GM18870 (cell line): Measurements from ENCODE around the gene AARS1.
"Not testable (repeated sequence)": the region's sequence is repeated elsewhere in the genome, so short reads cannot be mapped to it uniquely, and the experiment has no call there.

Source experiments
- ATAC-seq: cut with Tn5 transposase; IDR thresholded peaks from one replicate; pipeline ENCODE4 v1.9.1; 2021; ENCODE audit warnings: moderate library complexity; ENCODE audit not compliant: unreplicated experiment

The AARS1 gene

DNA sequence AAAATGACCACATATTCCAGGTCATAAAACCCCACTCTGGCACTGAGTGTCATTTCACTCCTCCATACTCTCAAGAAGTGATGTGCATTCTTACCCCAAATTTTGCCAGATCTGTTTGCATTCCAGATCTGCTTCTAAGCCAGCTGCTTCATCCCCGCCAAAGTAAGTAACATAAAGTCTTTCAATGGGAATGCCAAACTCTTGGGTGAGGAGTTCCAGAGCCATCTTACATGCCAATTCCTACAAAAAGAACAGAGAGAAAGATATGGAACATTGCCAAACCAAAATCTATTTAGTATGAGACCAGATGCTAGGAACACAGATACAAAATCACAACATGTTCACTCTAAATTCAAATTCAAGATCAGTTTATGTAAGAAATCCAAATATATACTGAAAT, 12.9 kb downstream of the AARS1 start:
- no peak for ATAC-seq

DNA sequence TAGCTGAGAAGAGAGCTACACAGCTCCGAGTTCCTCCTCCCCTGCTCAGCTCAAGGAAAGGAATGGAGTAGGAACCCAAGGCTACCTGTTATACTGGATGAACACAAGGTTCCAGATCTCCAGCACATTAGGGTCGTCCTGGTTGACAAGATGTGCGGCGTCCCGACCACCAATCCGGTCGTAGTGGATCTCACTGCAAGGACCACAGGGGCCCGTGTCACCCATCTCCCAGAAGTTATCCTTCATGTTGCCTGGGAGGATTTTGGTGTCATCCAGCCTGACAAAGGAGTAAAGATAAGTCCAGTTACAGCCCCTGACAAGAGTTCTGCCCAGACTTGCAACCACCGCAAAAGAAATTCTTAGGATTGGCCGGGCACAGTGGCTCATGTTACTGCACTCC, 17.6 kb downstream of the AARS1 start:
- no peak for ATAC-seq

DNA sequence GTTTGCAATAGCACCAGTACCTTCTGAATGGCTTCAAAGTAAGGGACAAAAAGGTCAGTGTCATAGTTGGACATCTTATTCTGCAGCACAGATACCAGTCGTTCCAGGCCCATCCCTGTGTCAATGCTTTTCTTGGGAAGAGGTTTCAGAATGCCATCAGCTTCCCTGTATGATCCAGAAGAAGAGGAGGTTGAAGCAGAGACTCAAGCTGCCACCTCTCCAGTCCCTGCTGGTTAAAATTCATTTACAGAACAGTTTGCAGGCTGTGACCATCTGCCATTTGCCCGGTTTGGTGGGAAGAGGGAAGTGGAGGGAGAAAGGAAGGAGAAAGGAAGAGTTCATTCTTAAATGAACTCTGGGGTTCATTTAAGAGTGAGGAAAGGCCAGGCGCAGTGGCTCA, 19.1 kb downstream of the AARS1 start:
- no peak for ATAC-seq

DNA sequence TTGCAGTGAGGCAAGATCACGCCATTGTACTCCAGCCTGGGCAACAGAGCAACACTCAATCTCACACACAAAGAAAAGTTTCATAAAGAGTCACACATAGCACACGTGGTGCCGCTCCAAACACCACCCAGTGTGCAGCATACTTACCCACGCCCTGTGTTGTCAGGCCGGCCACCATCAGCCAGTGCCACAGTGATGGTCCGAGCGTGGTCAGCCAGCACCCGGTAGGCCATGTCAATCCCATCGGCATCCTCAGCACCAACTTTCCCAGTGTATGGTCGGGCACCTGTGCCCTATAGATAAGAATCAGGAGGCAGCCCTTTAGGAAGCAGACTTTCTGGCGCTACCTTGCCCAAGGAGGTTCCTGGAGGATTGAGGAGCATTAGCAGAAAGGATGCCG, 19.8 kb downstream of the AARS1 start:
- ATAC-seq = no peak

DNA sequence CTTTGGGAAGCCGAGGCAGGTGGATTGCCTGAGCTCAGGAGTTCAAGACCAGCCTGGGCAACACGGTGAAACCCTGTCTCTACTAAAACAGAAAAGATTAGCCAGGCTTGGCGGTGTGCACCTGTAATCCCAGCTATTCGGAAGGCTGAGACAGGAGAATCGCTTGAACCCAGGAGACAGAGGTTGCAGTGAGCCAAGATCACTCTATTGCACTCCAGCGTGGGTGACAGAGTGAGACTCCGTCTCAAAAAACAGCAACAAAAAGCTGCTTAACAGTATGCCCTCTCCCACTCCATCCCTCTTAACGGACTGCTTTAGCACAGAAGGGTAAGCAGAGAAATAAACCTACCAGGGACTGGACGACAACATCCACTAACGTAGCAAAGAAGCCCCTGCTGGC, 21.4 kb downstream of the AARS1 start:
- not testable (repeated sequence) for ATAC-seq

DNA sequence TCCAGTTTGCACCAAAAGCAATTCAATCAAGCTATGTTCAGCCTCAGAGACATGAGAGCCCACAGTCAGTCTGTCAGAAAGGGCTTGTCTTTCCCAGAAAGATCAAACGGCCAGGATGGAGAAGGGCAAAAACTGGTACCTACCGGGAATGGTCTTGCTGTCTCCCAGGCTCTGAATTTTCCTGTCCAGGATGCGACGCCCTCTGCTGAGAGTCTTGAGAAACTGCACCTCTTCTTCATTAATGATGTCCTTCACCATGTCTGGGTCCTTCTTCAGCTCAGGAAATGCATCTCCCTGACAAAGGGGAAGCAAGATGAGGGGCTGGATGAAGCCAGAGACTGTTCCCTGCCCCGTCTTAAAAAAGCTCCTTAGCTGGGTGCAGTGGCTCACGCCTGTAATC, 21.8 kb downstream of the AARS1 start:
- ATAC-seq = no peak

DNA sequence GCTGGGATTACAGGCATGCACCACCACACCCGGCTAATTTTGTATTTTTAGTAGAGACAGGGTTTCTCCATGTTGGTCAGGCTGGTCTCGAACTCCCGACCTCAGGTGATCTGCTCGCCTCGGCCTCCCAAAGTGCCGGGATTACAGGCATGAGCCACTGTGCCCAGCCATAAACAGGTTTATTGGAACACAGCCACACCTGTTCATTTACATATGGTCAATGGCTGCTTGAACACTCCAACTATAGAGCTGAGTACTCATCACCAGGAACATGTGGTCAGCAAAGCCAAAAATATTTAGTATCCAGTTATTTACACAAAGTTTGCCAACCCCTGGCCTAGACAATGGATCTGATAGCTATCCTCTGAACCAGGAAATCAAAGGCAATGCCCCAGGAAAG, 29.4 kb downstream of the AARS1 start:
- ATAC-seq = not testable (repeated sequence)

DNA sequence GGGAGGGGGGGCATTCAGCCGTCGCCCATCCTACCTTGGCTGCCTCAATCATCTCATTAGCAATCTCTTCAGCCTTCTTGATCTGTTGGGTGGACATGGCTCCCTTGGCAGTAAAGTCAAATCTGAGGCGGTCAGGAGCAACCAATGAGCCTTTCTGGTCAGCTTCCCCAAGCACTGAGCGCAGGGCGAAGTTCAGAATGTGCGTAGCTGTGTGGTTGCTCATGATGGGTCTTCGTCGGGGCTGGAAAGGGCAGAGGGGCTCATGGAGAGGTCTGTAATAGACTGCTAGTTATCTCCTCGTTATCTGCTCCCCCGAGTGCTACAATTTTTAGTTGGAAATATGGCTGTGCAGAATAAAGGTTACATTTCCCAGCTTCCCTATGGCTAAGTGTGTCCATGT, 30.4 kb downstream of the AARS1 start:
- no peak for ATAC-seq

DNA sequence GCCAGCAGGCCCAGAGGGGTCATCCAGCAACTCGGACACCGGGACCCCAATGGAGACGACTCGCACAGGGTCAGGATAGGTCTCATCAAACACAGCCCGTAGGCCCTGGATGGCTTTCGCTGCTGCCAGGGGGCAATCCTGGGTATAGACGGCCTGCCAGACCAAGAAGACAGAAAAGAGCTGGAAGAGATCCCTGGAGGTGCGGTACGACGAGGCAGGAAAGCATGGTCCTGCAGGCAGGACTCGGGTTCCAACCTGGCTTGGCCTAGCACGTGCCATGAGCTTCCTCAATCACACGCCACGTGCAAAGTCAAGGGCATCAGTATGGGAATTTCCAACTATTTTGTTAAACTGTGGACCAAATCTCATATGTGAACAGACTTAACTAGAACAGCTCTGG, 31.2 kb downstream of the AARS1 start:
- ATAC-seq = no peak

DNA sequence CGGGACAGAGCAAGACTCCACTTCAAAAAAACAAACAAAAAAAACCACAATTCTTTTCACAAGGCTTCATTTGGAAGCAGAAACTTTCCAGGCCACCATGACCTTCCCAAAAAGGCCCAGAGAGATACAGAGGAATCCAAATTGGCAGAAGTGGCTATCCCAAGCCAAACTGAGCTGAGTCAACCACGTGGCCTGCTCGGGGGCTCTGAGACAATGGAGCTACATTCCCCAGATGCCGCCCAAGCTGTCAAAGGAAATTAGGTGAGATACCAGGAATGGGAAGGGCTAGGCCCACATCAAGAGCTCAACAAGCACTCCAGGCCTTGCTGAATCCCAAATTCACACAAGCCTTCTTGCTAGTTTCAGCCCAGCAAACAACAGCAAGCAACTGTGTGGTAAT, 31.9 kb downstream of the AARS1 start:
- no peak for ATAC-seq

DNA sequence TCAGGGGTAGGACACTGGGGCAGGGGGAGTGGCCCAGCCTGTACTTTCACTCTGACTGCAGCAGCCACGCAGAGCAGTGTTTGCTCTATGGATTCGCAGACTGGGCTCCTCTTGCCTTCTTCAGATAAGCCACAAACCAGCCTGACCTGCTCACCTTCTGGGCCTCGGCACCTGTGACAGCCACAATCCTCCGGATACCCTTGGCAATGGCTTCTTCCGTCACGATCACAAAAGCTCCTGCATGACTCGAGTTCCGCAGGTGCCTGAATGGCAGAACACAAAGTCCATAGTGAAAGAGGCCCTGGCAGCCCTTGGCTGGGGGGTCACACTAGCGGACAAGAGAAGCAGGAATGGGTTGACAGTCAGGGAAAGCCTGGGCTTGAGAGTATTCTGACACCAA, 33.7 kb downstream of the AARS1 start:
- no peak for ATAC-seq

DNA sequence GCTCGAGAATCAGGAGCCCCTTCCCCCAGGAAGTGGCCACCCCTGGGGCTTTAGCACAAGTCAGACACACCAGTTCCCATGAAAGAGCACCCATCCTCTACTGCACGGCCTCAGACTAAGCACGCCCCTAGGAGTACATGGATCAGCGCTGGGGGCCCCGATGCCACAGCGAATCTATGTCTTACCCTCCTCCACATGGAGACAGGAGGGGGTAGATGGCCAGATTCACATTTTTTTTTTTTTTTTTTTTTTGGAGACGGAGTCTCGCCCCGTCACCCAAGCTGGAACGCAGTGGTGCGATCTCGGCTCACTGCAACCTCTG, 34.4 kb downstream of the AARS1 start:
- no peak for ATAC-seq

DNA sequence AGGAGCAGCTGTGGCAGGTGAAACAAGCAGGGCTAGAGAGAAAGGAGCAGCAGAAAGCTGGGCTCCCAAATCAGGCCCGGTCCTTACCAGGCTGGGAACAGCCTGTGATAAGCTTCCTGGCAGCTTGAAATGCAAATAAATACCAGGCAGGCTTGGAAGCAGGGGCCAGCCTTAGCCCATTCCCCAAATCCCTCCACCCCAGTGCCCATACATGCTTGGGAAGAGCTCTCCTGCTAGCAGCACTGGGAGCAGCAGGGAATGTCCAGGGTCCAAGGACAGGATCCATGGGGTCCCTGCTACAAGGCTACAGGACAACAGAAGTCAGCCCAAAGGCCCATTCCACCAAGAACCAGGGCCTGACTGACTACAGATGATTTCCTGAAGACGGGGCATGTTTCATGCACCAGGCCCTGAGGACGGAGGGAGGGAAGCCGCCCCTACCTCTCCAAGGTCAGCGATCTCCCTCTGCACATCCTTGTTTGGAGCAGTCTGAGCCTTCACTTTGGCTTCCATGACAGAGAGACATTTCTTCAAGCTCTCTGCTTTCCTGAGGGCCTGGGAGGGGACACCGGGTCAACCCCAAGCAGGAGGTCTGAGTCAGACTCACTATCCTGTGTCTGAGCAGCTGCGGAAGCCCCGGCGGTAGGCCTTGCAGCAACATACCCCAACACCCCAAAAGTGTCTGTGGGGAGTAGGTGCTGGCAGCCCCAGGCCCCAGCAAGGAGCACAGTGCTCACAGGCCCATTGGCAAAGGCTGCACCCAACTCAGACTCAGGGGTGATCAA, 34.9 kb downstream of the AARS1 start:
- no peak for ATAC-seq

DNA sequence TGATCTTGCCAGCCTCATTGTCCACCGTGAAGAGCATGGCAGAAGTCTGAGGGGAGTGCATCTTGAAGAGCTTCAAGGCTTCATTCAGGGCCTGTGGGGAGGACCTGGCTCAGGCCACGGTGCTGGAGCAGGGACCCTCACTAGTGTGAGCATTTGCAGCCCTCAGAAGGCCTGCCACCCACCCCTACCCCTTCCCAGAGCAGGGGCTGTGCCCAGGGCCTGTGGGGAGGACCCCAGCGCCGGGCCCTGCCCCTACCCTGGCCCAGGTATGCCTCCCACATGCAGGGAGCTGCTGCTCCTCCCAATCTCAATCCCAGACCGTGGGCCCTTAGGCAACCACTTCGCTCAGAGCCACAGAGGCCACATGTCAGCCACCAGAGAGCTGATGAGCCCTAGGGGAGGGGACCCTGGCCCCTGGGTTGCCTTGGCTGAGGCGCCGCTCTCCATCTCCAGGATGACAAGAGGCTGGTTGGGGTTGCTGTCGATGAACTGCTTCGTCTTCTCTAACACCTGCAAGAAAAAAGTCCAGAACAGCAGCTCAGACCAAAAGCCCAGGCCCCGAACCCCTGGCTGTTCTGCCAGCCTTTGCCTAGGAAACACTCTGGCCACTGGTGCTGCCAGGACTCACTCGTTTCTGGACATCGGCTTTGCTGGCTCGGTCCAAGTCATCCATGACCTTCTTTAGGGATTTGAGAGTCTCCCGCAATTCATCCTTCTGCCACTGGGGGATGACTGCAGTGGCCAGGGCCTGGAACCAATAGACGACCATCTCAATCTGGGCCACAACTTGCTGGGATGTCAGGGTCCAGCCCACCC, 35.8 kb downstream of the AARS1 start:
- no peak for ATAC-seq

DNA sequence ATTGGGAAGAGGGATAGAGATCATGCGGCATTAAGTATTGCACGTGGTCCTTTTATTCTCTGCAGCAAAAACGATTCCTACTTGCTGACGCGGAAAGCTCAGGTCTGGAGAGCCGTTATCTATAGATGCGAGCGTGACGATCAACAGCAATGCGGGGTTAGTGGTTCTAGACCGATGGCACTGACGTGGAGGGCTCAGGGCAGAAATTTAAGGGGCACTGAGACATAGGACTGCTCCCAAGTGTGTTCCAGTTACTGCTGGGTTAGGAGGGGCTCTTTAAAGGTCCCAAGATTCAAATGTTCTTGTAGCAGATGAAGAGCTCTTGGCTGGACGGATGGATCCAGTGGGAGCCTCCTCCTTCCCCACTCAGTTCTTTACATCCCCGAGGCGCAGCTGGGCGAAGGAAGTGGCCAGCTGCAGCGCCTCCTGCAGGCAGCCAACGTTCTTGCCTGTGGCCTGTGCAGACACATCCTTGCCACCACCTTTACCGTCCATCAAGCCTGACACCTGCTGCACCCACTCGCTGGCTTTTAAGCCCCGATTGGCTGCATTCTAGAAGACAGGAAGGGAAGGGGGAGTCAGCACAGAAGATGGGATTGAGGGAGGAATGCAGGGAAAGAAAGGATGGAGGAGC, 36.8 kb downstream of the AARS1 start:
- no peak for ATAC-seq

DNA sequence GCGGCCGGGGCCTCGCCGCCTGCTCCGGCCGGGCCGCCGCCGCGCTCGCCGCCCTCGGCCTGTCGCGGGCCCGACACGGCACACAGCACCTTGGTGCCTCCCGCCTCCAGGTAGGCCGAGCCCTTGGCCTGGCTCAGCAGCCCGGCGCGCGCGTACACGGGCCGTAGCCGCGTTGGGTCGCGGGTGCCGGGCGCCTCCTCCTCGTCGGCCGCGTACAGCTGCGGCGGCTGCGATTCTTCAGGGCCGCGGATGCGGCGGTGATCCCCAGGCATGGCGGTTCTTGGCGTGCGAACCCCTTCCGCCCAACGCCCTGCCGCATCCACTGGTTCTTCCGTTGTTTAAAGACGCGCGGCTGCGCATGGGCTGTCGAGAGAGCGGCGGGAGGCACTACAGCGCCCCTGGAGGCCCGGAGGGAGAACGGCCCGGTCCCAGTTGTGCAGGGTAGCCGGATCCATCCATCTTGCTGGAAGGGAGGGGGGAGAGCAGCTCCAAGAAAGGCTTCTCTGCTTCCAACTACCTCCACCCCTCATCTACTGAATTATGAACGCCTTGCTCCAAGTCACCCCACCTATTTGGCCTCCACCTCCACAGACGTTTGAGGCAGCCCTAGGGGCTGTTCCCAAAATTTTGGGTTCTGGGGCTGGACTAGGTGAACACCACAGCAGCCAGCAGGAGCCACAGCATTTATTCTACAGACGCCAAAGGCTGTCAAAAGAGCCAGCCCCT, 37.5 kb downstream of the AARS1 start, which contains the start of gene EXOSC6:
Gene EXOSC6, minus strand, starts transcription at position 312 of the 726 bp plus-strand sequence. Its CDS starts 40 bp downstream, at position 272.
- peak; percentile 75 for ATAC-seq

DNA sequence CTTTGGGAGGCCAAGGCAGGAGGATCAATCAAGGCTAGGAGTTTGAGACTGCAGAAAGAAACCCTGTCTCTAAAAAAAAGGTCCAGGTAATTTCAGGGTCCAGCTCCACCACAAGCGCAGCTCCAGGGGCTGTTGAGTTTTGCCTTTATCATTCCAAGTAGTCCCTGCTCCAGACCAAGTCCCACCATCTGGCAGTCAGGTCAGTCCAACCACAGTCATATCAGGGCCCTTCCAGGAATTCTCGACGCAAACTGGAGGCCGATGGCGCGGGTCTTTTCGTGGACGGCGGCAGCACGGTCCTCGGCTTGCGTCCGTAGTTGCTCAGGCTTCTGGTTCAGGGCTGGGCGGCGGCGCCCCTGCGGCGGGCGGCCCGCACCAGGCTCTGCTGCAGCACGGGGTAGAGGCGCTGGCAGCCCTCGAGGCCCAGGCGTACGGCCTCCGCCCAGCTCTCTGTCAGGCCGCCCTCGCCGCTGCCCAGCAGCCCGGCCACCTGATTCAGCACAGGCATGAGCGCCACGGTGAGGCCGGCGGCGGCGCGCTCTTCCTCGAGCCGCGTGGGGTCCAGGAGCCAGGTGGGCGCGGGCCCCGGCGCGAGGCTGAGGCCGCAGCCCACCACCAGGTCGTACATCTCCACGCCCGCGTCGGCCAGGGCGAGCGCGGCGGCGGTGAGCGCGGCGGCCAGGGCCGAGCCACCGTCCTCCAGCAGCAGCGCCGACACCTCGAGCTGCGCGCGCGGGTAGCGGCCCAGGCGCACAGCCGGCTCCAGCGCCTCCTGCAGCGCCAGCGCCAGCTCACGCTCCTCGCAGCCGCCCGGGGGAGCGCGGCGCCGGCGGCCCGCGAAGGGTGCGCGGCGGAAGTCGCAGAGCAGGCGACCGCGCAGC, 38.3 kb downstream of the AARS1 start:
- ATAC-seq = peak; percentile 20

DNA sequence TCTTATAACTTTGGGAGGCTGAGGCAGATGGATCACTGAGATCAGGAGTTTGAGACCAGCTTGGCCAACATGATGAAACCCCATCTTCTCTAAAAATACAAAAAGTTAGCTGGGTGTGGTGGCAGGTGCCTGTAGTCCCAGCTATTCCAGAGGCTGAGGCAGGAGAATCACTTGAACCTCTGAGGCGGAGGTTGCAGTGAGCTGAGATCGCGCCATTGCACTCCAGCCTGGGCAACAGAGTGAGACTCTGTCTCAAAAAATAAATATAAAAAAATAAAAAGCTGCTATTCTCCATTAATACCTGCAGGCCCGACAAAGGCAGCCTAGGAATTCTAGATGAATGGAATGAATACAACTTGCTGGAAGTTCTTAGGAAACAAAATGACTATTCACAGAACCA, 39.6 kb downstream of the AARS1 start:
- not testable (repeated sequence) for ATAC-seq

DNA sequence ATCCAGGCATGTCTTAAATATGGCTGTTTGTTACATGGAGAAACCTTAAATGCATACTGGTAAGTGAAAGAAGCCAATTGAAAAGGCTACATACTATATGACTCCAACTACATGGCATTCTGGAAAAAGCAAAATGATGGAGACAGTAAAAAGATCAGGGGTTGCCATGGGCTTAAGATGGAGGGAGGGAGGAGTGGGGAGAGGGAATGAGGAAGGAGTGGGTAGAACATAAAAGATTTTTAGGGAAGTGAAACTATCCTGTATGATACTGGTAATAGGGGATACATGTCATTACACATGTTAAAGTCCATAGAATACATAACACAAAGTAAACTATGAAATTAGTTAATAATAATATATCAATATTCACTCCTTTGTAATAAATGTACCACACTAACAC, 50.5 kb downstream of the AARS1 start:
- ATAC-seq = not testable (repeated sequence)

DNA sequence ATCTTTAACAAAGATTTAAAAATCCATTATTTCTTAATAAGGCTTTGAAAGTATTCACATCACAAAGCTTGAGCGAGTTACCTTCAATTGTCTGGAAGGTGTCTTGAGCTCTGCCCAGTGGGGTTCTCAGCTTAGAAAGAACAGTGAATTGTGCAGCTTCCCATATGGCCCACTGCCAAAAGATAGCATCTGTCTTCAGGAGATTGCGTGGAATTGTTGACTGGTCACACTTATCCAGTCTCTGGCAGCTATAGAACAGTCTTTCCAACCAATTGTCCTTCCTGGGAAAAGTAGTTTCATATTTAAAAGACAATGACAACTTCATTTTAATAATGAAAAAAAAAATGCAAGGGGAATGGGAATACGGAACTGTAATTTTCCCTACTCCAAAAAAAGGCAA, 57.5 kb downstream of the AARS1 start:
- not testable (repeated sequence) for ATAC-seq
